Endodermal cell (in vitro differentiated cells): Measurements from ENCODE around the gene ADAMTS2. TPM values are rescaled to one million over a fixed set of nuclear protein-coding genes. Genes with fewer than 3 reads are reported as not detected.
"Not testable (repeated sequence)": the region's sequence is repeated elsewhere in the genome, so short reads cannot be mapped to it uniquely, and the experiment has no call there.

Experiments used
- DNase-seq: peaks from one replicate; pipeline ENCODE4 v3.0.0-alpha.2; 2017
- H3K27ac ChIP-seq: 2 replicates; pipeline ENCODE4 v1.5.1; 2013; ENCODE audit warnings: mild to moderate bottlenecking, low read depth, low read length, moderate library complexity
- H3K27me3 ChIP-seq: 2 replicates; pipeline ENCODE4 v1.6.1; 2013; ENCODE audit warnings: mild to moderate bottlenecking, low read length, moderate library complexity; ENCODE audit not compliant: insufficient read depth, control insufficient read depth, poor library complexity, severe bottlenecking
- H3K36me3 ChIP-seq: 2 replicates; pipeline ENCODE4 v1.7.0; 2013; ENCODE audit warnings: mild to moderate bottlenecking, low read length, moderate library complexity; ENCODE audit not compliant: control insufficient read depth, insufficient read depth
- H3K4me1 ChIP-seq: one replicate; pipeline ENCODE4 v1.7.0; 2013; ENCODE audit warnings: low read length; ENCODE audit not compliant: control insufficient read depth, insufficient read depth
- H3K4me3 ChIP-seq: 2 replicates; pipeline ENCODE4 v1.5.1; 2013; ENCODE audit warnings: mild to moderate bottlenecking, low read length, moderate library complexity
- H3K9ac ChIP-seq: 2 replicates; pipeline ENCODE4 v1.6.1; 2013; ENCODE audit warnings: mild to moderate bottlenecking, low read length, moderate library complexity; ENCODE audit not compliant: poor library complexity, severe bottlenecking; ENCODE audit errors: extremely low read depth
- H3K9me3 ChIP-seq: 2 replicates; pipeline ENCODE4 v1.6.1; 2013; ENCODE audit warnings: mild to moderate bottlenecking, low read length, moderate library complexity; ENCODE audit not compliant: control insufficient read depth
- H3K27ac Mint-ChIP-seq: 2 replicates; pipeline ENCODE4 v1.8.0; 2020; ENCODE audit warnings: mixed read lengths
- H3K27me3 Mint-ChIP-seq: 2 replicates; pipeline ENCODE4 v1.8.0; 2021; ENCODE audit warnings: mild to moderate bottlenecking, mixed read lengths; ENCODE audit not compliant: insufficient read depth
- H3K36me3 Mint-ChIP-seq: 2 replicates; pipeline ENCODE4 v1.8.0; 2020; ENCODE audit warnings: low read depth, mixed read lengths
- H3K4me1 Mint-ChIP-seq: 2 replicates; pipeline ENCODE4 v1.8.0; 2020; ENCODE audit warnings: mixed read lengths
- H3K4me3 Mint-ChIP-seq: 2 replicates; pipeline ENCODE4 v1.8.0; 2020; ENCODE audit warnings: mild to moderate bottlenecking, moderate library complexity, mixed read lengths
- H3K9me3 Mint-ChIP-seq: 2 replicates; pipeline ENCODE4 v1.8.0; 2020; ENCODE audit warnings: mild to moderate bottlenecking, mixed read lengths
- WGBS, 2 experiments: methylation state at CpG; one replicate each; pipeline versions ENCODE4 v1.1.5 to v1.1.7; 2013; ENCODE audit warnings: missing lambda C conversion rate in 2 of 2, mixed read lengths in 1 of 2; ENCODE audit not compliant: insufficient coverage in 1 of 2, insufficient read length in 1 of 2; 5-methylcytosine and 5-hydroxymethylcytosine counted together
- total RNA-seq, 2 donors: library from RNA; stranded (reverse); fragmentation: NEBNext Ultra II Directional in 1 of 2; extraction: Animal tissue kit (Norgen Biotek cat#: 25700) in 1 of 2; gene quantifications; 2 replicates in 1 of 2; 3 replicates in 1 of 2; pipeline ENCODE4 v1.2.1, GENCODE V29; 2021
- TF ChIP-seq, protein P1 (sequence below): fragments of 200-600 bp; sonication (generic); conservative IDR thresholded peaks from 2 replicates; pipeline ENCODE4 v1.5.0; 2021; ENCODE audit warnings: antibody characterized with exemption, mild to moderate bottlenecking

ADAMTS2 gene
- total RNA-seq, 2 donors from 2014 or later, result 1.2 to 2.6 TPM

DNA sequence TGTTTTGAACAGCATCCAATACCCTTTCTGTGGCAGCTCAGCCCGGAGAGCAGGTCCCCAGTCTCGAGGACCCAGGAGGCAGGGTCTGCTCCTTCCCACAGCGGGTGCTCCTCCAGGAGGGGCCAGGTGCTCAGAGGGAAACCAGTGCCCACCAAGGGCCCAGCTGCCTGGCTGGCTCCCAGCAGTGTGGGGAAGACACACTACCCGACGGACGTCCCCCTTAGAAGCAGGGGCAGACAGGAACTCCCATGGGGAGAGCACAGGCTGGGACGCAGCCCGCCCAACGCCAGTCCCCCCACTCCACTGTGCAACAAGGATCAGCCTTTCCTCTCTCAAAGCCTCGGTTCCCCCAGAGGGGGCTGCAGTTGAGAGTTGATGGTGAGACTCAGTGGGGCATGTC lies 57.6 kb downstream of the ADAMTS2 start:
- Histone ChIP-seq H3K36me3 (no peaks in the 10 kb centered on the region), H3K9ac (no peak overlapping the region), H3K27me3 (no peaks in the 10 kb centered on the region), H3K9me3 (no peaks in the 10 kb centered on the region), H3K4me1 (no peaks in the 10 kb centered on the region), H3K4me3 (no peak overlapping the region), H3K27ac (no peak overlapping the region)
- Mint-ChIP-seq H3K4me3 (no peak overlapping the region), H3K27me3 (peaks cover 3% of the 10 kb centered on the region), H3K9me3 (no peaks in the 10 kb centered on the region), H3K36me3 (no peaks in the 10 kb centered on the region), H3K27ac (no peak overlapping the region), H3K4me1 (no peaks in the 10 kb centered on the region)
- WGBS, 2 experiments, result 93% methylated on average over 10 of the region's 10 CpGs
- TF ChIP-seq, protein P1, sequence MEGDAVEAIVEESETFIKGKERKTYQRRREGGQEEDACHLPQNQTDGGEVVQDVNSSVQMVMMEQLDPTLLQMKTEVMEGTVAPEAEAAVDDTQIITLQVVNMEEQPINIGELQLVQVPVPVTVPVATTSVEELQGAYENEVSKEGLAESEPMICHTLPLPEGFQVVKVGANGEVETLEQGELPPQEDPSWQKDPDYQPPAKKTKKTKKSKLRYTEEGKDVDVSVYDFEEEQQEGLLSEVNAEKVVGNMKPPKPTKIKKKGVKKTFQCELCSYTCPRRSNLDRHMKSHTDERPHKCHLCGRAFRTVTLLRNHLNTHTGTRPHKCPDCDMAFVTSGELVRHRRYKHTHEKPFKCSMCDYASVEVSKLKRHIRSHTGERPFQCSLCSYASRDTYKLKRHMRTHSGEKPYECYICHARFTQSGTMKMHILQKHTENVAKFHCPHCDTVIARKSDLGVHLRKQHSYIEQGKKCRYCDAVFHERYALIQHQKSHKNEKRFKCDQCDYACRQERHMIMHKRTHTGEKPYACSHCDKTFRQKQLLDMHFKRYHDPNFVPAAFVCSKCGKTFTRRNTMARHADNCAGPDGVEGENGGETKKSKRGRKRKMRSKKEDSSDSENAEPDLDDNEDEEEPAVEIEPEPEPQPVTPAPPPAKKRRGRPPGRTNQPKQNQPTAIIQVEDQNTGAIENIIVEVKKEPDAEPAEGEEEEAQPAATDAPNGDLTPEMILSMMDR, result no peak
- no peak for DNase-seq

DNA sequence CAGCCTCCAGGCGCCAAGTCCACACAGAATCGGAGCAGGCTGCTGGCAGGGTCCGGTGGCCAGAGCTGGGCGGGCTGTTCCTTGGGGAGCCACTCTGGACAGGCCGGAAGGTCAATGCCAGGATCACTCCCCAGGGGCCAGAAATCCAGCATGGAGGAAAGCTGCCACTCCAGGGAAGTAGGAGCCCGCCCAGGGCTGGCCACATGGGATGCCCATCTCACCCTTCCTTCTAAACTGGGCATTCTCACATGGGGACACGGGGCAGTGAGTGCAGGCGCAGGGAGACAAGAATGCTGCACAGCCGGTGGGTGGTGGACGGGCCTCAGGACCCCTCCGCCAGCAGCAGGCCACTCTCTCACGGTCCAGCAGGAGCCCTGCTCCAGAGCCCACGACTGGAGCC lies 58.2 kb downstream of the ADAMTS2 start:
- H3K27me3 Mint-ChIP-seq, result peaks cover 3% of the 10 kb centered on the region
- Histone ChIP-seq H3K27me3 (no peaks in the 10 kb centered on the region), H3K4me3 (no peak overlapping the region), H3K4me1 (no peaks in the 10 kb centered on the region), H3K9me3 (no peaks in the 10 kb centered on the region), H3K27ac (no peak overlapping the region), H3K36me3 (no peaks in the 10 kb centered on the region), H3K9ac (no peak overlapping the region)
- H3K9me3 Mint-ChIP-seq, result peaks cover 4% of the 10 kb centered on the region
- 91 to 92% methylated on average over 12 to 13 of the region's 13 CpGs for WGBS, 2 experiments
- H3K4me1 Mint-ChIP-seq, result no peaks in the 10 kb centered on the region
- no peaks in the 10 kb centered on the region for H3K36me3 Mint-ChIP-seq
- no peak for DNase-seq
- TF ChIP-seq, protein P1, result no peak
- H3K27ac Mint-ChIP-seq, result no peak overlapping the region
- H3K4me3 Mint-ChIP-seq, result no peak overlapping the region

DNA sequence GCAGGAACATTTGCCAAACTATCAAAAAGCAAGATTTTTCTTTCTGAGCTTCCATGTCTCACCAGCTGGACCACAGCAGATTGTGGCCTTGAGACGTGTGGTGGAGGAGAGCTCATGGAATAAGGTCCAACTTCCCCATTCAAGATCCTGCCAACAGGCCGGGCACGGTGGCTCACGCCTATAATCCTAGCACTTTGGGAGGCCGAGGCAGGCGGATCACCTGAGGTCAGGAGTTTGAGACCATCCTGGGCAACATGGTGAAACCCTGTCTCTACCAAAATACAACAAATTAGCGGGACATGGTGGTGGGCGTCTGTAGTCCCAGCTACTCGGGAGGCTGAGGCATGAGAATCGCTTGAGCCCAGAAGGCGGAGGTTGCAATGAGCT lies 59.5 kb downstream of the ADAMTS2 start:
- not testable (repeated sequence) for H3K27me3 Mint-ChIP-seq, H3K9me3 ChIP-seq, H3K4me3 Mint-ChIP-seq, DNase-seq, H3K9ac ChIP-seq, H3K9me3 Mint-ChIP-seq, H3K36me3 Mint-ChIP-seq, H3K27me3 ChIP-seq, H3K36me3 ChIP-seq, H3K4me1 ChIP-seq, H3K4me3 ChIP-seq, H3K4me1 Mint-ChIP-seq
- WGBS, 2 experiments, result 92 to 98% methylated on average over 8 to 11 of the region's 11 CpGs
- H3K27ac Mint-ChIP-seq, result peak overlapping the region; percentile 2
- peak overlapping the region; percentile 38 for H3K27ac ChIP-seq
